ENCODE results near the gene GATA6.

GRCh38 chr18:22198163-22198562, 28.8 kb downstream of the GATA6 start:
- TF ChIP-seq CTCF (IDR thresholded peaks at IDR 0.05 in 4 of 5, conservative IDR thresholded peaks at IDR 0.05 in 1 of 5) (no peak), POLR2A (IDR thresholded peaks at IDR 0.05) (no peak)
